Bronchial epithelial cell (primary cell): ENCODE results near the gene TAPBPL. TPM values are rescaled to one million over a fixed set of nuclear protein-coding genes. Genes with fewer than 3 reads are reported as not detected.
"Not testable (repeated sequence)": the region's sequence is repeated elsewhere in the genome, so short reads cannot be mapped to it uniquely, and the experiment has no call there.

Experiments
- DNase-seq: peaks from one replicate; pipeline ENCODE4 v3.0.0-alpha.2; 2010; ENCODE audit warnings: low read depth
- FAIRE-seq: peaks from 2 replicates; lab custom pipeline; 2011; peaks lifted over from hg19 to GRCh38; lab: Jason Lieb, UNC
- H3K27me3 ChIP-seq: 2 replicates; pipeline ENCODE4 v1.5.1; 2011; ENCODE audit warnings: low read length; ENCODE audit not compliant: control insufficient read depth, insufficient read depth
- H3K36me3 ChIP-seq: 2 replicates; pipeline ENCODE4 v1.5.1; 2011; ENCODE audit warnings: low read length; ENCODE audit not compliant: control insufficient read depth, insufficient read depth
- H3K4me3 ChIP-seq: 2 replicates; pipeline ENCODE4 v1.5.1; 2011; ENCODE audit warnings: mild to moderate bottlenecking, low read depth, low read length, control low read depth
- total RNA-seq: library from RNA; depleted of rRNA; stranded (reverse); fragments of >200 nt; gene quantifications from 2 replicates; pipeline ENCODE4 v1.2.1, GENCODE V29; 2014
- TF ChIP-seq, protein P1 (sequence below): IDR thresholded peaks from 2 replicates; pipeline ENCODE4 v1.5.1; 2011; ENCODE audit warnings: mild to moderate bottlenecking, moderate library complexity, low read length, control low read depth, inconsistent platforms; ENCODE audit not compliant: insufficient read depth, severe bottlenecking

The TAPBPL gene
- total RNA-seq, 1 donor from 2014 or later = 1.8 TPM

DNA sequence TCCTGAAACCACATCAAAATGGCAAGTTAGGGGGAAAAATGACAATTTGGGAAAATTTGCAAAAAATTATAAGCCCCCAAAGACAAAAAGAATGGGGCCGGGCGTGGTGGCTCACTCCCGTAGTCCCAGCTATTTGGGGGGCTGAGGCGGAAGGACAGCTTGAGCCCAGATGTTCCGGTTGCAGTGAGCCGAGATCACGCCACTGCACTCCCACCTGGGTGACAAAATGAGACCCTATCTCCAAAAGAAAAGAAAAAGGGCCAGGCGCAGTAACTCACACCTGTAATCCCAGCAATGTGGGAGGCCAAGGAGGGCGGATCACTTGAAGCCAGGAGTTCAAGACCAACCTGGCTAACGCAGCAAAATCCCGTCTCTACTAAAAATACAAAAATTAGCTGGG is 20.6 kb downstream of the TAPBPL start:
- Histone ChIP-seq H3K27me3 (no peaks in the 10 kb centered on the region), H3K4me3 (no peak overlapping the region), H3K36me3 (no peaks in the 10 kb centered on the region)
- TF ChIP-seq, protein P1, sequence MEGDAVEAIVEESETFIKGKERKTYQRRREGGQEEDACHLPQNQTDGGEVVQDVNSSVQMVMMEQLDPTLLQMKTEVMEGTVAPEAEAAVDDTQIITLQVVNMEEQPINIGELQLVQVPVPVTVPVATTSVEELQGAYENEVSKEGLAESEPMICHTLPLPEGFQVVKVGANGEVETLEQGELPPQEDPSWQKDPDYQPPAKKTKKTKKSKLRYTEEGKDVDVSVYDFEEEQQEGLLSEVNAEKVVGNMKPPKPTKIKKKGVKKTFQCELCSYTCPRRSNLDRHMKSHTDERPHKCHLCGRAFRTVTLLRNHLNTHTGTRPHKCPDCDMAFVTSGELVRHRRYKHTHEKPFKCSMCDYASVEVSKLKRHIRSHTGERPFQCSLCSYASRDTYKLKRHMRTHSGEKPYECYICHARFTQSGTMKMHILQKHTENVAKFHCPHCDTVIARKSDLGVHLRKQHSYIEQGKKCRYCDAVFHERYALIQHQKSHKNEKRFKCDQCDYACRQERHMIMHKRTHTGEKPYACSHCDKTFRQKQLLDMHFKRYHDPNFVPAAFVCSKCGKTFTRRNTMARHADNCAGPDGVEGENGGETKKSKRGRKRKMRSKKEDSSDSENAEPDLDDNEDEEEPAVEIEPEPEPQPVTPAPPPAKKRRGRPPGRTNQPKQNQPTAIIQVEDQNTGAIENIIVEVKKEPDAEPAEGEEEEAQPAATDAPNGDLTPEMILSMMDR = no peak
- no peak for DNase-seq
- no peak for FAIRE-seq

GRCh38 chr12:6475233-6475975 is 23.6 kb downstream of the TAPBPL start:
- not testable (repeated sequence) for H3K4me3 ChIP-seq, H3K27me3 ChIP-seq, DNase-seq, H3K36me3 ChIP-seq, FAIRE-seq

- no peaks in the 10 kb centered on the region for H3K36me3 ChIP-seq
- FAIRE-seq = no peak
- no peak for DNase-seq
- TF ChIP-seq, protein P1 = no peak
- H3K27me3 ChIP-seq = peaks cover 2% of the 10 kb centered on the region
- no peak overlapping the region for H3K4me3 ChIP-seq
Observed at GRCh38 chr12:6476489-6476888, 24.6 kb downstream of the TAPBPL start.

DNA sequence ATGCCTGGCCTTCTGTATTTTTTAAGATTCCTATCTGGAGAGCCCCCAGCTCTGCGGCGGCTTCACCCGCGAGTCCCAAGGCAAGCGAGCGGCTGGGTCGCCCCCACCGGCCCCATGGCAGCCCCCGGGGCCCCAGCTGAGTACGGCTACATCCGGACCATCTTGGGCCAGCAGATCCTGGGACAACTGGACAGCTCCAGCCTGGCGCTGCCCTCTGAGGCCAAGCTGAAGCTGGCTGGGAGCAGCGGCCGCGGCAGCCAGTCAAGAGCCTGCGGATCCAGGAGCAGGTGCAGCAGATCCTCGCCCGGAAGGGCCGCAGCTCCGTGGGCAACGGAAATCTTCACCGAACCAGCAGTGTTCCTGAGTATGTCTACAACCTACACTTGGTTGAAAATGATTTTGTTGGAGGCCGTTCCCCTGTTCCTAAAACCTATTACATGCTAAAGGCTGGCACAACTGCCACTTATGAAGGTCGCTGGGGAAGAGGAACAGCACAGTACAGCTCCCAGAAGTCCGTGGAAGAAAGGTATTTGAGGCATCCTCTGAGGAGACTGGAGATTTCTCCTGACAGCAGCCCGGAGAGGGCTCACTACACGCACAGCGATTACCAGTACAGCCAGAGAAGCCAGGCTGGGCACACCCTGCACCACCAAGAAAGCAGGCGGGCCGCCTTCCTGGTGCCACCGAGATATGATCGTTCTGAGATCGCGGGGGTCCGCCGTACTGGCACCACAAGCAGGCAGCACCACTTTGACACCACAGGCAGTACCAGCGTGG is 25.9 kb downstream of the TAPBPL start:
- not testable (repeated sequence) for H3K36me3 ChIP-seq, H3K27me3 ChIP-seq, H3K4me3 ChIP-seq, FAIRE-seq, DNase-seq

DNA sequence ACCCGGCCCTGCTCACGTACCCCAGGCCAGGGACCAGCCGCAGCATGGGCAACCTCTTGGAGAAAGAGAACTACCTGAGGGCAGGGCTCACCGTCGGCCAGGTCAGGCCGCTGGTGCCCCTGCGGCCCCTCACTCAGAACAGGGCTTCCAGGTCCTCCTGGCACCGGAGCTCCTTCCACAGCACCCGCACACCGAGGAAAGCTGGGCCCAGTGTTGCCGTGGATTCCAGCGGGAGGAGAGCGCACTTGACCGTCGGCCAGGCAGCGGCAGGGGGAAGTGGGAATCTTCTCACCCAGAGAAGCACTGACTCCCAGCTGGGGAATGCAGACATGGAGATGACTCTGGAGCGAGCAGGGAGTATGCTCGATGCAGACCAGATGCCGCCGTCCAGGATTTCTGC is 26.6 kb downstream of the TAPBPL start:
- FAIRE-seq = no peak
- TF ChIP-seq, protein P1 = no peak
- H3K4me3 ChIP-seq = no peak overlapping the region

DNA sequence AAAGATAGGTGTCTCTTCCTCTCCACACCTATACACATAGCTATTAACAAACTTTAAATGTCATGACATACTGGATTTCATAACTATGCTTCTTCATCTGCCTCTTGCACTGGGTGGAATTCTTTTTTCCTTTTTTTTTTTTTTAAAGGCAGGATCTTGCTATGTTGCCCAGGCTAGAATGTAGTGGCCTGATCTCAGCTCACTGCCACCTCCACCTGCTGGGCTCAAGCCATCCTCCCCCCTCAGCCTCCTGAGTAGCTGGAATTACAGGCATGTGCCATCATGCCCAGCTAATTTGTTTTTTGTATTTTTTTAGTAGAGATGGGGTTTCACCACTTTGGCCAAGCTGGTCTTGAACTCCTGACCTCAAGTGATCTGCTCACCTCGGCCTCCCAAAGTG is 36.4 kb downstream of the TAPBPL start:
- H3K4me3 ChIP-seq = no peak overlapping the region
- no peak for DNase-seq
- no peak for FAIRE-seq
- TF ChIP-seq, protein P1 = no peak
- peaks cover 3% of the 10 kb centered on the region for H3K36me3 ChIP-seq
- no peaks in the 10 kb centered on the region for H3K27me3 ChIP-seq

More for the DNA sequence above, 26.6 kb downstream of the TAPBPL start:
- Histone ChIP-seq H3K27me3 (peaks cover 2% of the 10 kb centered on the region), H3K36me3 (no peaks in the 10 kb centered on the region)
- DNase-seq = no peak
